WTC11 (cell line): Measurements from ENCODE around the gene PLA2G4E.

Experiments
- ATF1 ChIP-seq: sonication (generic); formaldehyde crosslinking; IDR thresholded peaks from 2 replicates; pipeline ENCODE4 v1.8.1; 2023; ENCODE audit warnings: mild to moderate bottlenecking, moderate library complexity, missing genetic modification reagents
- CREM ChIP-seq: sonication (generic); formaldehyde crosslinking; IDR thresholded peaks from 2 replicates; pipeline ENCODE4 v1.8.1; 2022; ENCODE audit warnings: mild to moderate bottlenecking, missing genetic modification reagents, moderate library complexity
- CTCF ChIP-seq: fragments of 200-600 bp; IDR thresholded peaks from 2 replicates; pipeline ENCODE4 v1.8.0; 2022; ENCODE audit warnings: antibody characterized with exemption
- E2F5 ChIP-seq: sonication (generic); formaldehyde crosslinking; IDR thresholded peaks from 2 replicates; pipeline ENCODE4 v1.8.1; 2022; ENCODE audit warnings: mild to moderate bottlenecking, moderate library complexity, missing genetic modification reagents
- ELF4 ChIP-seq: sonication (generic); formaldehyde crosslinking; IDR thresholded peaks from 2 replicates; pipeline ENCODE4 v1.8.1; 2022; ENCODE audit warnings: low read depth, mild to moderate bottlenecking, moderate library complexity, missing genetic modification reagents
- NR3C1 ChIP-seq: sonication (generic); formaldehyde crosslinking; conservative IDR thresholded peaks from 2 replicates; pipeline ENCODE4 v1.8.1; 2023; ENCODE audit warnings: low read depth, mild to moderate bottlenecking, missing genetic modification reagents
- PRDM15 ChIP-seq: sonication (generic); formaldehyde crosslinking; IDR thresholded peaks from 2 replicates; pipeline ENCODE4 v1.8.0; 2022; ENCODE audit warnings: missing genetic modification reagents
- STAT6 ChIP-seq: sonication (generic); formaldehyde crosslinking; conservative IDR thresholded peaks from 2 replicates; pipeline ENCODE4 v1.8.1; 2023; ENCODE audit warnings: mild to moderate bottlenecking, low read depth, missing genetic modification reagents, moderate library complexity
- TCF7 ChIP-seq: sonication (generic); formaldehyde crosslinking; IDR thresholded peaks from 2 replicates; pipeline ENCODE4 v1.8.0; 2022; ENCODE audit warnings: mild to moderate bottlenecking, low read depth, missing genetic modification reagents, moderate library complexity
- ZNF671 ChIP-seq: fragments of 250-450 bp; sonication (Bioruptor Pico); IDR thresholded peaks from 2 replicates; pipeline ENCODE4 v1.8.0; 2021; ENCODE audit warnings: mild to moderate bottlenecking

GRCh38 chr15:42060477-42060763 lies 39.6 kb upstream of the PLA2G4E start:
- TF ChIP-seq ELF4 (no peak), CTCF (no peak), STAT6 (no peak), NR3C1 (CRISPR knock-in tag) (no peak), CREM (no peak), TCF7 (CRISPR knock-in tag) (no peak), PRDM15 (no peak), ATF1 (CRISPR knock-in tag) (no peak), E2F5 (CRISPR knock-in tag) (no peak), ZNF671 (CRISPR knock-in tag) (no peak)
